Mammary epithelial cell (primary cell): ENCODE data around the gene RNASE13.
"Not testable (repeated sequence)": the region's sequence is repeated elsewhere in the genome, so short reads cannot be mapped to it uniquely, and the experiment has no call there.

Experiments
- CTCF ChIP-seq, 2 donors: IDR thresholded peaks in 1 of 2; conservative IDR thresholded peaks in 1 of 2; 2 replicates each; pipeline ENCODE4 v1.5.1; 2011 to 2012; ENCODE audit warnings: inconsistent platforms in 2 of 2, low read length in 2 of 2, mild to moderate bottlenecking in 2 of 2, control low read depth in 1 of 2, low read depth in 1 of 2; ENCODE audit not compliant: insufficient read depth in 1 of 2; ENCODE audit errors: extremely low read depth in 1 of 2
- EZH2 ChIP-seq: IDR thresholded peaks from 2 replicates; pipeline ENCODE4 v1.6.1; 2012; ENCODE audit warnings: low read length, inconsistent platforms, borderline replicate concordance

GRCh38 chr14:20985650-20986049 lies 49.0 kb downstream of the RNASE13 start:
- not testable (repeated sequence) for TF ChIP-seq CTCF (conservative IDR thresholded peaks at IDR 0.05 in 1 of 2, IDR thresholded peaks at IDR 0.05 in 1 of 2; ENCODE audit: extremely low read depth in 1 of 2, insufficient read depth in 1 of 2, low read depth in 1 of 2, low read length in 2 of 2); EZH2
